HFFc6 (cell line): ENCODE results near the gene NTM. TPM values are rescaled to one million over a fixed set of nuclear protein-coding genes. Genes with fewer than 3 reads are reported as not detected.

ENCODE experiments used
- DNase-seq: peaks from one replicate; pipeline ENCODE4 v3.0.0-alpha.2; 2018
- H3K27ac Mint-ChIP-seq: 2 replicates; pipeline ENCODE4 v1.8.0; 2020; ENCODE audit warnings: mild to moderate bottlenecking, mixed read lengths
- H3K27me3 Mint-ChIP-seq: 2 replicates; pipeline ENCODE4 v1.8.0; 2021; ENCODE audit warnings: mild to moderate bottlenecking, moderate library complexity, mixed read lengths; ENCODE audit not compliant: insufficient read depth
- H3K36me3 Mint-ChIP-seq: 2 replicates; pipeline ENCODE4 v1.8.0; 2021; ENCODE audit warnings: low read depth, mixed read lengths
- H3K4me1 Mint-ChIP-seq: 2 replicates; pipeline ENCODE4 v1.8.0; 2020; ENCODE audit warnings: low read depth, mixed read lengths
- H3K4me3 Mint-ChIP-seq: 2 replicates; pipeline ENCODE4 v1.8.0; 2020; ENCODE audit warnings: mild to moderate bottlenecking, moderate library complexity, mixed read lengths
- H3K9me3 Mint-ChIP-seq: 2 replicates; pipeline ENCODE4 v1.8.0; 2020; ENCODE audit warnings: mild to moderate bottlenecking, mixed read lengths
- total RNA-seq, 6 experiments: library from RNA; stranded (reverse); fragmentation: NEBNext Ultra II Directional; extraction: Animal tissue kit (Norgen Biotek cat#: 25700); gene quantifications; 2 replicates in 1 of 6; 3 replicates in 5 of 6; pipeline ENCODE4 v1.2.3, GENCODE V29; 2021
- TF ChIP-seq, protein P1 (sequence below): fragments of 200-600 bp; sonication (generic); IDR thresholded peaks from 2 replicates; pipeline ENCODE4 v1.5.0; 2021; ENCODE audit warnings: antibody characterized with exemption, mild to moderate bottlenecking

The NTM gene
- total RNA-seq, 6 experiments from 2014 or later, result 18.3 to 23.6 (median 21.7) TPM

DNA sequence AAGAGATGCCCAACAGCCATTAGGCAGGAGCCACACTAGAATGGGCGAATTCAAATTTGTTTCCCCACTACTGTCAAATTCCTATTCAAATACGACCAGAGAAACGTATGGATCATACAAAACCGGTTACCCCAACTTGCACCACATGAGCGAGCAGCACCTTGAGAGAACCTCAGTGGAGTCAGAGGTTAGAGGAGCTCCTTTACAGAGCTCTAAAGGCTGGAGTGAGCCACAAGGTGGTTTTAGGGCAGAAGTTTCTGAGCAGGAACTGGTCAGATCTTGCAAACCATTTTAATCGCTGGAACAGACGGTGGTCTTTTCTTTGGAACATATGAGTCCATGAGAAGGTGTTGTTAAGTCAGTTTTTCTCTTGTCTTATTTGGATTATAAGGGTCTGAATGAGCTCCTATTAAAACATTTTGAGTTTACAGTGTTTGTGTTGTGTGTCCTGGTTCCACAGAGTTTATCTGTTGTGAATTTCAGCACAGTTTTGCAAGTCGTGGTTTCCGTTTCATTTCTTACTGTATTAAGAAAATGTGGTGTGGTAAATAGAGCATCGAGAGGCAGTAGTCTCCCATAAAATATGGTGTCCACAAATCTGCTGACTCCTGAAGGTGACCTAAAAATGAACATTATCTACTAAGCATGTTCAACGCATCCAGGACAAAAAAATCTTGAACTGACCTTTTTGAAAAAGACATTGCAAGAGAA is 471.7 kb downstream of the NTM start:
- Mint-ChIP-seq H3K27me3 (peaks cover 13% of the 10 kb centered on the region), H3K36me3 (no peaks in the 10 kb centered on the region), H3K4me1 (peaks cover 6% of the 10 kb centered on the region; the same call in 1 of the 2 replicates), H3K9me3 (no peaks in the 10 kb centered on the region), H3K4me3 (no peak overlapping the region), H3K27ac (no peak overlapping the region)
- DNase-seq, result no peak
- TF ChIP-seq, protein P1, sequence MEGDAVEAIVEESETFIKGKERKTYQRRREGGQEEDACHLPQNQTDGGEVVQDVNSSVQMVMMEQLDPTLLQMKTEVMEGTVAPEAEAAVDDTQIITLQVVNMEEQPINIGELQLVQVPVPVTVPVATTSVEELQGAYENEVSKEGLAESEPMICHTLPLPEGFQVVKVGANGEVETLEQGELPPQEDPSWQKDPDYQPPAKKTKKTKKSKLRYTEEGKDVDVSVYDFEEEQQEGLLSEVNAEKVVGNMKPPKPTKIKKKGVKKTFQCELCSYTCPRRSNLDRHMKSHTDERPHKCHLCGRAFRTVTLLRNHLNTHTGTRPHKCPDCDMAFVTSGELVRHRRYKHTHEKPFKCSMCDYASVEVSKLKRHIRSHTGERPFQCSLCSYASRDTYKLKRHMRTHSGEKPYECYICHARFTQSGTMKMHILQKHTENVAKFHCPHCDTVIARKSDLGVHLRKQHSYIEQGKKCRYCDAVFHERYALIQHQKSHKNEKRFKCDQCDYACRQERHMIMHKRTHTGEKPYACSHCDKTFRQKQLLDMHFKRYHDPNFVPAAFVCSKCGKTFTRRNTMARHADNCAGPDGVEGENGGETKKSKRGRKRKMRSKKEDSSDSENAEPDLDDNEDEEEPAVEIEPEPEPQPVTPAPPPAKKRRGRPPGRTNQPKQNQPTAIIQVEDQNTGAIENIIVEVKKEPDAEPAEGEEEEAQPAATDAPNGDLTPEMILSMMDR, result no peak

- H3K4me1 Mint-ChIP-seq, result no peaks in the 10 kb centered on the region
- no peak for DNase-seq
- H3K27ac Mint-ChIP-seq, result no peak overlapping the region
- TF ChIP-seq, protein P1, result no peak
- H3K4me3 Mint-ChIP-seq, result no peak overlapping the region
- H3K36me3 Mint-ChIP-seq, result no peaks in the 10 kb centered on the region
- peaks cover 18% of the 10 kb centered on the region for H3K27me3 Mint-ChIP-seq
- H3K9me3 Mint-ChIP-seq, result no peaks in the 10 kb centered on the region
Observed at GRCh38 chr11:131845255-131845654, 474.8 kb downstream of the NTM start.

GRCh38 chr11:131849485-131849884 is 479.1 kb downstream of the NTM start:
- DNase-seq, result no peak

DNA sequence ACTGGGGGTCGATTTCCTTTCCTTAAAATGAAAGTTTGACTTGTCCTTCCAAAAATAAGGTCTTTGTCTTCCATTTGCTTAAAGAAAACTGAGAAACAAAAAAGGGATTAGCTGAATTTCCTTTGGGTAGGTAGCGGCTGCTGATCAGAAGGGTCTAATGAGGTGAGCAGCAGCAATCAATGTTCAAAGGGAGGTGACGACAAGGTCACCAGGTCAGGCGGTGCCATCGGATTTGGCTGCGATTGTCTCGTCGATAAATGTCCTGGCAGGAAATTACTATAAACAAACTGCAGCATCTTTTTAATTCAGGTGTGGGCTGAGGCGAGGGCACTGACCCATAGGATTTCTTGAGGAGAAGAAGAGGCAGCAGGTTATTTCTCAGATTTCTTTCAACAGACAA is 480.1 kb downstream of the NTM start:
- no peaks in the 10 kb centered on the region for H3K36me3 Mint-ChIP-seq
- DNase-seq, result no peak
- H3K27ac Mint-ChIP-seq, result no peak overlapping the region
- H3K4me1 Mint-ChIP-seq, result no peaks in the 10 kb centered on the region
- H3K9me3 Mint-ChIP-seq, result no peaks in the 10 kb centered on the region
- TF ChIP-seq, protein P1, result no peak
- H3K27me3 Mint-ChIP-seq, result peaks cover 40% of the 10 kb centered on the region
- no peak overlapping the region for H3K4me3 Mint-ChIP-seq

More at GRCh38 chr11:131849485-131849884, 479.1 kb downstream of the NTM start:
- Mint-ChIP-seq H3K36me3 (no peaks in the 10 kb centered on the region), H3K4me1 (no peaks in the 10 kb centered on the region), H3K27me3 (peaks cover 36% of the 10 kb centered on the region), H3K9me3 (no peaks in the 10 kb centered on the region), H3K27ac (no peak overlapping the region), H3K4me3 (no peak overlapping the region)
- TF ChIP-seq, protein P1, result no peak

DNA sequence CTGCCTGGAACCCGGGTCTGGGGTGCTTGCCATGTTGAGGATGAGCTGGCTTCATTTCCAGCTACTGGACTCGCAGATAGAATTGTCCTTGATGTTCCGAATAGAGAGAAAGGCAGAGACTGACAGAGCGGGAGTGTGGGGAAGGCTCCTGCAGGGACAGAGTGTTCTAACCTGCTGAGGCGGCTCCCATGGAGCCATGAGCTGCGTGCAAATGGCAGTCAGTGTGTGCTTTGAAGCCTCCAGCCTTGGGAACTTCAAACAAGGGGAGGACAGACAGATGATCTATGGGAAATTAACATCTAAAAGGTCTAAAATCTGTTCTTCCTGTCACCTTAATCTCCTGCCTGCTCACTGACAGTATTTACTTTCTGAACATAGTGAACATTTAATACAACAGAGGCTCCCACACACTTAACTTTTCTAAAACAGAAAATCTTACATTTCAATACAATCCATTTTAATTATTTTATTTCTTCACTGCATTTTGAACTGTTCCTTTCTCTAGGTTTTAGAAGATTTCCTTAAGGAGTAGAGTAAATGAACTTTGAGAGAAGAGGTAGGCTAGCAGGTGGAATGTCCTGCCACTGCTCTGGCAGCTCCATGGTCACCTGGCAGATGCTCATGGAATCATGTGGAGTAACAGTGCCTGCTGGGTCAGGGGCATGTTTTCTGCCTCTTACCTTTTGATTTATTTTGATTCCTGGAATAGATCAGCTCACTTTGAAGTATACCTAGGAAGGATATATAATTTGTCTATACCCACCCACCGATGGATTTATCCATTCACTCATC is 481.7 kb downstream of the NTM start:
- no peak overlapping the region for H3K4me3 Mint-ChIP-seq
- no peaks in the 10 kb centered on the region for H3K36me3 Mint-ChIP-seq
- no peak overlapping the region for H3K27ac Mint-ChIP-seq
- H3K27me3 Mint-ChIP-seq, result peaks cover 38% of the 10 kb centered on the region
- DNase-seq, result no peak
- TF ChIP-seq, protein P1, result no peak
- no peaks in the 10 kb centered on the region for H3K9me3 Mint-ChIP-seq
- no peaks in the 10 kb centered on the region for H3K4me1 Mint-ChIP-seq
